Tibial nerve (tissue), 3 donors: ENCODE data around the gene TNIP1.

Source experiments
- CTCF ChIP-seq, 5 experiments: fragments of 200-600 bp in 3 of 5; fragments of 450-650 bp in 2 of 5; sonication (generic) in 3 of 5; IDR thresholded peaks; one replicate each; pipeline ENCODE4 v1.5.1; 2016 to 2019; ENCODE audit warnings: antibody characterized with exemption in 5 of 5, mild to moderate bottlenecking in 3 of 5, moderate library complexity in 2 of 5
- POLR2A ChIP-seq, 2 donors: fragments of 450-650 bp; IDR thresholded peaks; one replicate each; pipeline ENCODE4 v1.6.1; 2017; ENCODE audit warnings: antibody characterized with exemption in 2 of 2, mild to moderate bottlenecking in 2 of 2, moderate library complexity in 2 of 2

GRCh38 chr5:151107738-151108520 is 27.1 kb upstream of the TNIP1 start:
- TF ChIP-seq CTCF (IDR thresholded peaks at IDR 0.05) (no peak), POLR2A (IDR thresholded peaks at IDR 0.05) (no peak)
